NCI-H1105 treated with DMSO at 0.1 percent for 48 hours (cell line): ENCODE results near the gene CDRT4.

Experiments used
- DNase-seq: peaks from one replicate; lab custom pipeline; 2025; lab: John Stamatoyannopoulos, UW

CDRT4 gene

GRCh38 chr17:15431766-15432165, 35.7 kb downstream of the CDRT4 start:
- DNase-seq = no peak

GRCh38 chr17:15431196-15431595, 36.2 kb downstream of the CDRT4 start:
- DNase-seq = no peak

GRCh38 chr17:15424521-15424920, 42.9 kb downstream of the CDRT4 start:
- DNase-seq = no peak

GRCh38 chr17:15422392-15422965, 44.9 kb downstream of the CDRT4 start:
- no peak for DNase-seq

- DNase-seq = no peak
Observed at GRCh38 chr17:15418781-15419180, 48.6 kb downstream of the CDRT4 start.

- DNase-seq = no peak
Observed at GRCh38 chr17:15414532-15415306, 52.7 kb downstream of the CDRT4 start.

GRCh38 chr17:15413101-15413771, 54.2 kb downstream of the CDRT4 start:
- no peak for DNase-seq

- DNase-seq = no peak
Observed at GRCh38 chr17:15412606-15413005, 54.8 kb downstream of the CDRT4 start.

GRCh38 chr17:15411384-15412198, 55.8 kb downstream of the CDRT4 start:
- DNase-seq = no peak

GRCh38 chr17:15409721-15410250, 57.6 kb downstream of the CDRT4 start:
- no peak for DNase-seq

- DNase-seq = no peak
Observed at GRCh38 chr17:15408803-15409202, 58.6 kb downstream of the CDRT4 start.

- no peak for DNase-seq
Observed at GRCh38 chr17:15406081-15406480, 61.3 kb downstream of the CDRT4 start.

GRCh38 chr17:15405058-15405415, 62.4 kb downstream of the CDRT4 start:
- no peak for DNase-seq

- no peak for DNase-seq
Observed at GRCh38 chr17:15404106-15405057, 63.0 kb downstream of the CDRT4 start.

- DNase-seq = no peak
Observed at GRCh38 chr17:15403276-15403939, 64.0 kb downstream of the CDRT4 start.

GRCh38 chr17:15399443-15399842, 68.0 kb downstream of the CDRT4 start:
- DNase-seq = no peak

- no peak for DNase-seq
Observed at GRCh38 chr17:15398736-15399331, 68.6 kb downstream of the CDRT4 start.

- DNase-seq = no peak
Observed at GRCh38 chr17:15398291-15398690, 69.1 kb downstream of the CDRT4 start.

GRCh38 chr17:15397620-15398019, 69.8 kb downstream of the CDRT4 start:
- no peak for DNase-seq

GRCh38 chr17:15395091-15395490, 72.3 kb downstream of the CDRT4 start:
- DNase-seq = no peak
